Measurements from ENCODE around the gene EVL. TPM values are rescaled to one million over a fixed set of nuclear protein-coding genes. Genes with fewer than 3 reads are reported as not detected.
A peak's percentile ranks its signal among the peaks of the same experiment; 100 is the strongest.

Gene EVL
- polyA plus RNA-seq, 2 of the 4 experiments (the other 2 are of a cell fraction) = 14.8 to 32.9 TPM

GRCh38 chr14:100034961-100035500 is 30.2 kb upstream of the EVL start:
- TF ChIP-seq MAZ (IDR thresholded peaks at IDR 0.05; ENCODE audit: borderline replicate concordance, low read depth, low read length) (no peak), PHF8 (IDR thresholded peaks at IDR 0.05; ENCODE audit: borderline replicate concordance, low read depth) (no peak), ZSCAN20 (CRISPR knock-in tag; IDR thresholded peaks at IDR 0.05) (no peak), EHF (CRISPR knock-in tag; IDR thresholded peaks at IDR 0.05) (no peak), MAX (IDR thresholded peaks at IDR 0.05) (no peak), BCL3 (IDR thresholded peaks at IDR 0.05) (no peak)
- TF ChIP-seq, protein P1, sequence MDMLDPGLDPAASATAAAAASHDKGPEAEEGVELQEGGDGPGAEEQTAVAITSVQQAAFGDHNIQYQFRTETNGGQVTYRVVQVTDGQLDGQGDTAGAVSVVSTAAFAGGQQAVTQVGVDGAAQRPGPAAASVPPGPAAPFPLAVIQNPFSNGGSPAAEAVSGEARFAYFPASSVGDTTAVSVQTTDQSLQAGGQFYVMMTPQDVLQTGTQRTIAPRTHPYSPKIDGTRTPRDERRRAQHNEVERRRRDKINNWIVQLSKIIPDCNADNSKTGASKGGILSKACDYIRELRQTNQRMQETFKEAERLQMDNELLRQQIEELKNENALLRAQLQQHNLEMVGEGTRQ (IDR thresholded peaks at IDR 0.05) = no peak
- no peak overlapping the region for H3K4me2 ChIP-seq
- no peaks in the 10 kb centered on the region for H3K9me3 ChIP-seq
- H3K4me3 ChIP-seq = no peak overlapping the region
- ChIA-PET CTCF (interaction anchor here (0.9 to 7.9 kb wide), 6 partner anchors 13 to 158 kb away, joined by 3 to 47 read pairs (median 12); no protein-coding TSS in a partner anchor), POLR2A (no interaction called here)
- no peak for FAIRE-seq
- H3K4me1 ChIP-seq = peaks cover 50% of the 10 kb centered on the region
- no peak for ATAC-seq
- no peak for DNase-seq (ENCODE audit: low read depth in 1 of 2, low spot score in 1 of 2)
- no peak overlapping the region; a peak in 1 of 6 replicates for H3K27ac ChIP-seq

DNA sequence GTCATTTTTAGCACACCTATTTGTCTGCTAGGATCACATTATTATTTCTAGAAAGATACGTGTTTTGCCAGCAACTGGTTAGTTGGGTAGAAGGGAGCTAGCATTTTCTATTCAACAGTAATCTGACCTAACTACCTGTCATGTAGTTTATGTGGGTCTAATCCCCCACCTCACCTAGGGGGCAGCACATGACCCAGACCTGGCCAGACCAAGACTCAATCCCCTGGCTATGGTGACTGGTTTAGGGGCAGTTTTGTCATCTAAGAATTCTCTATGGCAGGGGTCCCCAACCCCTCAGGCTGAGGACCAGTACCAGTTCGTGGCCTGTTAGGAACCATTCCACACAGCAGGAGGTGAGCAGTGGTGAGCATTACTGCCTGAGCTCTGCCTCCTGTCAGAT is 29.5 kb upstream of the EVL start:
- no peak overlapping the region for H3K4me3 ChIP-seq
- peak overlapping the region in 1 of 2 experiments; percentile 3; a peak in 1 of 6 replicates for H3K27ac ChIP-seq
- DNase-seq (ENCODE audit: low read depth in 1 of 2, low spot score in 1 of 2) = no peak
- FAIRE-seq = no peak
- no peaks in the 10 kb centered on the region for H3K9me3 ChIP-seq
- peaks cover 43% of the 10 kb centered on the region for H3K4me1 ChIP-seq
- CTCF ChIA-PET = interaction anchor here (1.4 to 7.9 kb wide), 5 partner anchors 10 to 157 kb away, joined by 3 to 47 read pairs (median 18); no protein-coding TSS in a partner anchor
- no peak for TF ChIP-seq FOSL2 (IDR thresholded peaks at IDR 0.05)
- no peak for TF ChIP-seq FOSL2 (CRISPR knock-in tag; IDR thresholded peaks at IDR 0.05)
- TF ChIP-seq ESRRA (IDR thresholded peaks at IDR 0.05; ENCODE audit: borderline replicate concordance, low read length) = no peak
- TF ChIP-seq RARB (CRISPR knock-in tag; IDR thresholded peaks at IDR 0.05) = no peak
- no peak for TF ChIP-seq KDM5A (IDR thresholded peaks at IDR 0.05)
- TF ChIP-seq HEYL (CRISPR knock-in tag; IDR thresholded peaks at IDR 0.05) = no peak
- POLR2A ChIA-PET = no interaction called here
- ATAC-seq = no peak
- WGBS (ENCODE audit: missing lambda C conversion rate) = 78% methylated on average over 2 of the region's 2 CpGs
- no peak overlapping the region for H3K4me2 ChIP-seq

- CTCF ChIA-PET = interaction anchor here (0.9 to 5.7 kb wide), 6 partner anchors 11 to 156 kb away, joined by 3 to 36 read pairs (median 11); no protein-coding TSS in a partner anchor
- peak overlapping the region in 1 of 2 experiments; percentile 13; a peak in 2 of 6 replicates for H3K27ac ChIP-seq
- 86% methylated on average over 2 of the region's 2 CpGs for whole genome bisulfite sequencing (ENCODE audit: missing lambda C conversion rate)
- H3K9me3 ChIP-seq = no peaks in the 10 kb centered on the region
- TF ChIP-seq ZNF302 (CRISPR knock-in tag; IDR thresholded peaks at IDR 0.05) = no peak
- no peak for TF ChIP-seq MYC (IDR thresholded peaks at IDR 0.05; ENCODE audit: borderline replicate concordance, low read length)
- no peak for TF ChIP-seq PHF8 (IDR thresholded peaks at IDR 0.05; ENCODE audit: borderline replicate concordance, low read depth)
- no peak overlapping the region for H3K4me3 ChIP-seq
- H3K4me1 ChIP-seq = peaks cover 34% of the 10 kb centered on the region
- POLR2A ChIA-PET = no interaction called here
- FAIRE-seq = no peak
- DNase-seq (ENCODE audit: low read depth in 1 of 2, low spot score in 1 of 2) = no peak
- ATAC-seq = no peak
- no peak overlapping the region for H3K4me2 ChIP-seq
Observed at GRCh38 chr14:100037353-100037752, 27.9 kb upstream of the EVL start.

- H3K27ac ChIP-seq = peak overlapping the region in 1 of 2 experiments; percentile 31; a peak in 3 of 6 replicates
- 77% methylated on average over 5 of the region's 5 CpGs for WGBS (ENCODE audit: missing lambda C conversion rate)
- FAIRE-seq = no peak
- no peak; a peak in 2 of 6 replicates for ATAC-seq
- CTCF ChIA-PET = interaction anchor here (1.5 to 5.7 kb wide), 5 partner anchors 12 to 155 kb away, joined by 4 to 36 read pairs (median 18); no protein-coding TSS in a partner anchor
- TF ChIP-seq POLR2AphosphoS2 (conservative IDR thresholded peaks at IDR 0.05; ENCODE audit: low read length) (no peak), CHD4 (IDR thresholded peaks at IDR 0.05; ENCODE audit: borderline replicate concordance) (no peak), SMC3 (IDR thresholded peaks at IDR 0.05) (no peak), MYC (IDR thresholded peaks at IDR 0.05; ENCODE audit: borderline replicate concordance, low read length) (no peak), BHLHE40 (IDR thresholded peaks at IDR 0.05; ENCODE audit: low read depth, low read length) (no peak), KDM5A (IDR thresholded peaks at IDR 0.05) (no peak), SREBF2 (IDR thresholded peaks at IDR 0.05) (no peak), MAZ (IDR thresholded peaks at IDR 0.05; ENCODE audit: borderline replicate concordance, low read depth, low read length) (no peak), CBX8 (IDR thresholded peaks at IDR 0.05) (no peak)
- TF ChIP-seq, protein P2, sequence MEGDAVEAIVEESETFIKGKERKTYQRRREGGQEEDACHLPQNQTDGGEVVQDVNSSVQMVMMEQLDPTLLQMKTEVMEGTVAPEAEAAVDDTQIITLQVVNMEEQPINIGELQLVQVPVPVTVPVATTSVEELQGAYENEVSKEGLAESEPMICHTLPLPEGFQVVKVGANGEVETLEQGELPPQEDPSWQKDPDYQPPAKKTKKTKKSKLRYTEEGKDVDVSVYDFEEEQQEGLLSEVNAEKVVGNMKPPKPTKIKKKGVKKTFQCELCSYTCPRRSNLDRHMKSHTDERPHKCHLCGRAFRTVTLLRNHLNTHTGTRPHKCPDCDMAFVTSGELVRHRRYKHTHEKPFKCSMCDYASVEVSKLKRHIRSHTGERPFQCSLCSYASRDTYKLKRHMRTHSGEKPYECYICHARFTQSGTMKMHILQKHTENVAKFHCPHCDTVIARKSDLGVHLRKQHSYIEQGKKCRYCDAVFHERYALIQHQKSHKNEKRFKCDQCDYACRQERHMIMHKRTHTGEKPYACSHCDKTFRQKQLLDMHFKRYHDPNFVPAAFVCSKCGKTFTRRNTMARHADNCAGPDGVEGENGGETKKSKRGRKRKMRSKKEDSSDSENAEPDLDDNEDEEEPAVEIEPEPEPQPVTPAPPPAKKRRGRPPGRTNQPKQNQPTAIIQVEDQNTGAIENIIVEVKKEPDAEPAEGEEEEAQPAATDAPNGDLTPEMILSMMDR (IDR thresholded peaks at IDR 0.05) = no peak
- TF ChIP-seq, protein P3, sequence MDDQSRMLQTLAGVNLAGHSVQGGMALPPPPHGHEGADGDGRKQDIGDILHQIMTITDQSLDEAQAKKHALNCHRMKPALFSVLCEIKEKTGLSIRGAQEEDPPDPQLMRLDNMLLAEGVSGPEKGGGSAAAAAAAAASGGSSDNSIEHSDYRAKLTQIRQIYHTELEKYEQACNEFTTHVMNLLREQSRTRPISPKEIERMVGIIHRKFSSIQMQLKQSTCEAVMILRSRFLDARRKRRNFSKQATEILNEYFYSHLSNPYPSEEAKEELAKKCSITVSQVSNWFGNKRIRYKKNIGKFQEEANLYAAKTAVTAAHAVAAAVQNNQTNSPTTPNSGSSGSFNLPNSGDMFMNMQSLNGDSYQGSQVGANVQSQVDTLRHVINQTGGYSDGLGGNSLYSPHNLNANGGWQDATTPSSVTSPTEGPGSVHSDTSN (IDR thresholded peaks at IDR 0.05) = no peak
- H3K9me3 ChIP-seq = no peaks in the 10 kb centered on the region
- H3K4me1 ChIP-seq = peaks cover 27% of the 10 kb centered on the region
- DNase-seq (ENCODE audit: low read depth in 1 of 2, low spot score in 1 of 2) = no peak
- H3K4me3 ChIP-seq = no peak overlapping the region
- POLR2A ChIA-PET = no interaction called here
- no peak overlapping the region for H3K4me2 ChIP-seq
Observed at GRCh38 chr14:100038065-100038464, 27.2 kb upstream of the EVL start.
